Measurements from ENCODE around the gene MCOLN3. TPM values are rescaled to one million over a fixed set of nuclear protein-coding genes. Genes with fewer than 3 reads are reported as not detected.

MCOLN3 gene
- total RNA-seq, 4 donors from 2014 or later, result 0.52 to 3.2 (median 1.6) TPM

DNA sequence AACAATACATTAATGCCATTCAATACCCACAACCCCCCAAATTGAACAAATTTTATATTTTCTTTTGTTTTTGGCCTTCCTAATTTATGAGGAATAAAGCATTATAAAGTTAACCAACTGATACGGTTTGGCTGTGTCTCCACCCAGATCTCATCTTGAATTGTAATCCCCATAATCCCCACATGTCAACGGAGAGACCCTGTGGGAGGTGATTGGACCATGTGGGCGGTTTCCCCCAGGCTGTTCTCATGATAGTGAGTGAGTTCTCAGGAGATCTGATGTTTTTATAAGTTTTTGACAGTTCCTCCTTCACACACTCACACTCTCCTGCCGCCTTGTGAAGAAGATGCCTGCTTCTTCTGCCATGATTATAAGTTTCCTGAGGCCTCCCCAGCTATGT lies 6.4 kb upstream of the MCOLN3 start:
- Histone ChIP-seq H3K4me3 (no peak overlapping the region), H3K9me3 (no peaks in the 10 kb centered on the region), H3K36me3 (no peaks in the 10 kb centered on the region), H3K4me1 (no peaks in the 10 kb centered on the region), H3K27me3 (peaks cover 16% of the 10 kb centered on the region), H3K27ac (no peak overlapping the region)
- ATAC-seq, result no peak
- TF ChIP-seq, protein P1, sequence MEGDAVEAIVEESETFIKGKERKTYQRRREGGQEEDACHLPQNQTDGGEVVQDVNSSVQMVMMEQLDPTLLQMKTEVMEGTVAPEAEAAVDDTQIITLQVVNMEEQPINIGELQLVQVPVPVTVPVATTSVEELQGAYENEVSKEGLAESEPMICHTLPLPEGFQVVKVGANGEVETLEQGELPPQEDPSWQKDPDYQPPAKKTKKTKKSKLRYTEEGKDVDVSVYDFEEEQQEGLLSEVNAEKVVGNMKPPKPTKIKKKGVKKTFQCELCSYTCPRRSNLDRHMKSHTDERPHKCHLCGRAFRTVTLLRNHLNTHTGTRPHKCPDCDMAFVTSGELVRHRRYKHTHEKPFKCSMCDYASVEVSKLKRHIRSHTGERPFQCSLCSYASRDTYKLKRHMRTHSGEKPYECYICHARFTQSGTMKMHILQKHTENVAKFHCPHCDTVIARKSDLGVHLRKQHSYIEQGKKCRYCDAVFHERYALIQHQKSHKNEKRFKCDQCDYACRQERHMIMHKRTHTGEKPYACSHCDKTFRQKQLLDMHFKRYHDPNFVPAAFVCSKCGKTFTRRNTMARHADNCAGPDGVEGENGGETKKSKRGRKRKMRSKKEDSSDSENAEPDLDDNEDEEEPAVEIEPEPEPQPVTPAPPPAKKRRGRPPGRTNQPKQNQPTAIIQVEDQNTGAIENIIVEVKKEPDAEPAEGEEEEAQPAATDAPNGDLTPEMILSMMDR (IDR thresholded peaks at IDR 0.05), result no peak
- TF ChIP-seq POLR2A (IDR thresholded peaks at IDR 0.05) (no peak), POLR2AphosphoS5 (IDR thresholded peaks at IDR 0.05) (no peak), EP300 (IDR thresholded peaks at IDR 0.05) (no peak)
- 45 to 52% methylated on average over 4 of the region's 4 CpGs for WGBS, 2 donors (ENCODE audit: low coverage in 1 of 2)

DNA sequence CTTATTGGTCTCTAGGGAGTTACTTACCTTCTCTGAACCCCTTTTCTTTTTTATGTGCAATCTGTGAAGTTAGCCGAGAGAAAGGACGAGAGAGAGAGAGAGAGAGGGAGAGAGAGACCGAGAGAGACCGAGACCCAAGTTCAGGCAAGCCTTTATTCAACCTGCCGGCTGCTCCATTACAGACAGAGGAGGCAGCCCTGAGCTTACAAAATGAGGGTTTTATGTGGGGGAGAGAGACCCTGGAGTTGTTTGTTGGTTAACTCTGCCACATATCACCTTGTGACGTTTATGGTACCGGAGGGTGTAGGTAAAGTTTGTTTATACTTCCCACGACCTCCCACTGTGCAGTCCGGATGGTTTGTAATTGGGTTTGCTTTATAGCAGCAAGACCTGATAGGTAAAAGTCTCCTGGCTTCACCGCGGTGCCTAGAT lies 1.5 kb upstream of the MCOLN3 start:
- Histone ChIP-seq H3K4me3 (no peak overlapping the region), H3K27me3 (peaks cover 61% of the 10 kb centered on the region), H3K9me3 (no peaks in the 10 kb centered on the region), H3K4me1 (peaks cover 0 to 19% (median 7%) of the 10 kb centered on the region in 3 donors), H3K36me3 (no peaks in the 10 kb centered on the region), H3K27ac (no peak overlapping the region)
- ATAC-seq, result no peak
- TF ChIP-seq POLR2AphosphoS5 (IDR thresholded peaks at IDR 0.05), result no peak
- TF ChIP-seq EP300 (IDR thresholded peaks at IDR 0.05), result no peak
- WGBS, 2 donors (ENCODE audit: low coverage in 1 of 2), result 20 to 34% methylated on average over 7 to 11 of the region's 11 CpGs

DNA sequence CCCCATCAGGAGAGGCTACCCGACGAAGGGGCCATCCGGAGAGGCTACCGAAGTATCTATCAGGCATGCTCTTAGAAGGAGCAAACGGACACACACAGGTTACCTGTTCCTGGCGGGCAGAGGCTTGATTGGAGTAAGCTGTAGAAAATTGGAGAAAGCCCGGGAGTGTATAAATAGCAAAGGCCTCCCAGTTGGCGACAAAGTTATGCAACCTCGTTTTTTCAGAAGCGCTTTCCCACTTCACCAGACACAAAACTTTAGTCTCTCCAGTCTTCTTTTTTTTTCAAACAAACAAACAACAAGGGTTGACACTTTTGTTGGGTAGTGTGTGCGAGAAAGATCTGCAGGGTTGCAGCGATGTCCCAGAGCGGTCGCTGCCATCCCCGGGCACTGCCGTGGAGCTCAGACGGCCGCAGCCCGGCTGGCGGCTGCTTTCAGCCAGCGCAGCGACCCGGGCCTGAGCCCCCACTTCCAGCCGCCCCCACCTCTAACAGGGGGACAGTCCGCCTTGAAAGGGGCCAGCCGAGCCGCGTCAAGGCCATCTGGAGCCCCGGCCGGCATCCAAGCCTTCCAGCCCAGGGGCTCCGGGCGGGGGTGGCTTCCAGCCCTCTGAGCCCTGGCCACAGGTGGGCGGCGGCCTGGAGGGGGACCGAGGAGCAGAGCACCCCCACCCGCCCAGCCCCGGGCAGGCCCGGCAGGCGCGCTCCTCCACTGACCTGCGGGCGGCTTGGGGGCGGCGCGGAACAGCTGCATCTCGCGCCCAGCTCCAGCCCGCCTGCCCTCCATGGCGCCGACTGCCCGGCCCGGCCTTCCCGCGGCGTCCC lies 616 bp downstream of the MCOLN3 start:
- 21 to 23% methylated on average over 9 to 10 of the region's 55 CpGs for WGBS, 2 donors (ENCODE audit: low coverage in 1 of 2)
- Histone ChIP-seq H3K27me3 (peaks cover 61% of the 10 kb centered on the region), H3K9me3 (no peaks in the 10 kb centered on the region), H3K4me3 (peak overlapping the region; percentile 34 to 58), H3K36me3 (no peaks in the 10 kb centered on the region), H3K27ac (peak overlapping the region in 1 of 4 donors; percentile 38), H3K4me1 (peaks cover 0 to 19% (median 7%) of the 10 kb centered on the region in 3 donors)
- ATAC-seq, result peak; percentile 68
- TF ChIP-seq, protein P1 (IDR thresholded peaks at IDR 0.05), result no peak
- no peak for TF ChIP-seq POLR2A (IDR thresholded peaks at IDR 0.05)
- no peak for TF ChIP-seq POLR2AphosphoS5 (IDR thresholded peaks at IDR 0.05)
- TF ChIP-seq EP300 (IDR thresholded peaks at IDR 0.05), result no peak

DNA sequence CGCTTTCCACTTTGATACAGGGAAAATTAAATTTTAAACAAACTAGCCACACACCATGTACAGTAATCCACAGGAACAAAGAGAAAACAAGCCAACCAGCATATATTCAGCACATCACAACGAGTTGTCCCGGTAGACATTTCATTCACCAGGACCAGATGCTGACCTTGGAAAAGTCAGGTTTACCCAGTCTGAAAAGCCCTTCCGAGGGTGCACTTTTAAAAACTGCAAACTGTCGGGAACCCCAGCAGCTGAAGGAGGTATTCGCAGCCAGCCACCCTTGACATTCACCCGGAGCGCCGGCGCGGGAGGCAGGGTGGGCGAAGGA lies 1.2 kb downstream of the MCOLN3 start:
- ATAC-seq, result no peak
- peak overlapping the region in 1 of 2 donors; percentile 58 for H3K4me3 ChIP-seq
- WGBS, 2 donors (ENCODE audit: low coverage in 1 of 2), result 40 to 53% methylated on average over 2 to 7 of the region's 12 CpGs
- peaks cover 0 to 19% (median 7%) of the 10 kb centered on the region in 3 donors for H3K4me1 ChIP-seq
- H3K27ac ChIP-seq, result no peak overlapping the region
- TF ChIP-seq POLR2A (IDR thresholded peaks at IDR 0.05) (no peak), EP300 (IDR thresholded peaks at IDR 0.05) (no peak), POLR2AphosphoS5 (IDR thresholded peaks at IDR 0.05) (no peak)
- TF ChIP-seq, protein P1 (IDR thresholded peaks at IDR 0.05), result no peak
- H3K36me3 ChIP-seq, result no peaks in the 10 kb centered on the region
- H3K9me3 ChIP-seq, result no peaks in the 10 kb centered on the region
- peaks cover 61% of the 10 kb centered on the region for H3K27me3 ChIP-seq

DNA sequence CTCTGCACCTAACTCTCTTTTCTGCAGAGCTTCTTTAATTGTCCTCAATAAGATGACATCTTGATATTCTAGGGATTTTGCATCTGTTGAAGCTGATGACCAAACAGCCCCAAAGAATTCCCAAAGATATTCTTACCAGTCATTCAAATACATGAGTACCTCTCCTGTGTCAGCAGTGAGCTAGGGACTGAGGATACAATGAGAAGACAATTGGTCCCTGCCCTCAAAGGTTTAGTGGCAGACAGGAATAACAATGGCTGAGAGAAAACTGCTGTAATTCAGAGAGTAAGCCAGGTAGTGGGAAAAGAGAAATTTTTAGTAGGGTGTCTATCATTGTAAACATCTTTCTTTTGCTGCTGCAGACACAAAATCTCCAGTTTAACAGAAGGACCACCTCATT lies 5.9 kb downstream of the MCOLN3 start:
- Histone ChIP-seq H3K27me3 (peaks cover 22% of the 10 kb centered on the region), H3K27ac (no peak overlapping the region), H3K4me1 (peaks cover 0 to 4% (median 0%) of the 10 kb centered on the region in 3 donors), H3K9me3 (no peaks in the 10 kb centered on the region), H3K4me3 (no peak overlapping the region), H3K36me3 (no peaks in the 10 kb centered on the region)
- ATAC-seq, result no peak
- no peak for TF ChIP-seq EP300 (IDR thresholded peaks at IDR 0.05)
- TF ChIP-seq POLR2AphosphoS5 (IDR thresholded peaks at IDR 0.05), result no peak
- no peak for TF ChIP-seq POLR2A (IDR thresholded peaks at IDR 0.05)
- TF ChIP-seq, protein P1 (IDR thresholded peaks at IDR 0.05), result no peak

Measured in gastroesophageal sphincter (tissue), 4 donors.